ENCODE data around the gene SLC16A2.
"Not testable (repeated sequence)": the region's sequence is repeated elsewhere in the genome, so short reads cannot be mapped to it uniquely, and the experiment has no call there.

Gene SLC16A2

DNA sequence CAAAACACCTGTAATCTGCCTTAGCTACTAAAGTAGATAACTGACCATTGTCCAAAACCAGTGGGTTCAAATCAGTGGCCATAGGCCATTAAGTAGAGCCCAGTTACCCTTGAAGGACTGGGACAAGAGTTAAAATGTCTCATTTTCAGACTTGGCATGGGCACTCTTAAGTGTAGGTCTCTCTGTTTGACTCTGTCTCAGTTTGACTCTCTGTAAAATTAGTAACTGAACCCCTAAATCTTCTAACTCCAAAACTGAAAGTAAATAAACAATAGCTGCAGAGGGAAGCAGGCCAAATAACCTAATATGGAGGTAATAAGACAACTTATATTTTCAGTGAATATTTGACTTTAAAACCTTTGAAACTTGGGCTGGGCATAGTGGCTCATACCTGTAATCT, 89.1 kb downstream of the SLC16A2 start:
- DNase-seq: no peak

DNA sequence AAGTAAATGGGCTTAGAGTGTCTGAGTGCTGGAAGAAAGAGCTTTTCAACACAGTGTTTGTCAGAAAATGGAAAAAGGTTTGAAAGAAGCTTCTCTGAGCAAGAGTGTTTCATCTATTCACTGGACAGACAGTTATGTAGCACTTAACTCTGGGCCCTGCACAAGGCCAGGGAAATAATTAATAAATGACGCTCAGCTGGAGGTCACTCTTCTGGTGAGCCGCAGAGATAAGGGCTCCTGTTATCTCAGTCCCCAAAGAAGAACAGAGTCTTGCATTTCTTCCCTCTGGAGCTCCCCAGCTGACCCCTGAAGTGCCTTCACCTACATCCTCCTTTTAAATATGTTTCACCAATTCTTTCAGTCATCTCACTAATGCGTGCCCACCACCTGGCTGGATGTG, 90.4 kb downstream of the SLC16A2 start:
- no peak for DNase-seq

DNA sequence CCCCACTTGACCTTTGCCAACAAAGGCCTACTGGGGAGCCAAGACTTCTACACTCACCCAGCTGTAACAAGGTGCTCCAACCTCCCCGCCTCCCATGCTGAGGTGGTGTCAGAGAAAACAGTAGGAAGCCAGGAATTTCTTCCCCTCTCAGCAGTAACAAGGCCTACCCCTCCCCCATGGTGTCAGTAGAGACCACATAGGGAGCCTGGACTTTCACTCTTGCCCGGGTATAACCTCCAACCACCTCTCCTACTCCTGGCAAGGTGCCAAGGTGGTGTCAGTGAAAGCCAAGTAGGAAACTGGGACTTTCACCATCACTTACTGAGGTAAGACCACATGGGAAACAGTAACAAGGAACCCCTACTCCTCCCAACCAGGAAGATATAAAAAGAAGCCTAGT, 93.1 kb downstream of the SLC16A2 start:
- DNase-seq: no peak

DNA sequence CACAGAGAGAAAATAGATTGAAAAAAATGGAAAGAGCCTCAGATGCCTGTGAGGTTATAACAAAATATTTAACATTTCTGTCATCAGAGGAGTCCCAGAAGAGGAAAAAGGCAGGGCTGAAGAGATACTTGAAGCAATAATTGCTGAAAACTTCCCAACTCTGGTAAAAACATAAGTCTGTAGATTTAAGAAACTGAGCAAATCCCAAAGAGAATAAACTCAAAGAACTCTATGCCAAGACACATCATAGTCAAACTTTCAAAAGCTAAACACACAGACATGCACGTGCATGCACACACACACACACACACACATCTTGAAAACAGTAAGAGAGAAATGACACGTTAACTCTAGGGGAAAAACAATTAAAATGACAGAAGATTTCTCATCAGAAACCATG, 94.1 kb downstream of the SLC16A2 start:
- DNase-seq: no peak

- DNase-seq: not testable (repeated sequence)
Observed at GRCh38 chrX:74516013-74516412, 94.7 kb downstream of the SLC16A2 start.

- no peak for DNase-seq
Observed at GRCh38 chrX:74519870-74520269, 98.6 kb downstream of the SLC16A2 start.

GRCh38 chrX:74520291-74520690, 99.0 kb downstream of the SLC16A2 start:
- no peak for DNase-seq

DNA sequence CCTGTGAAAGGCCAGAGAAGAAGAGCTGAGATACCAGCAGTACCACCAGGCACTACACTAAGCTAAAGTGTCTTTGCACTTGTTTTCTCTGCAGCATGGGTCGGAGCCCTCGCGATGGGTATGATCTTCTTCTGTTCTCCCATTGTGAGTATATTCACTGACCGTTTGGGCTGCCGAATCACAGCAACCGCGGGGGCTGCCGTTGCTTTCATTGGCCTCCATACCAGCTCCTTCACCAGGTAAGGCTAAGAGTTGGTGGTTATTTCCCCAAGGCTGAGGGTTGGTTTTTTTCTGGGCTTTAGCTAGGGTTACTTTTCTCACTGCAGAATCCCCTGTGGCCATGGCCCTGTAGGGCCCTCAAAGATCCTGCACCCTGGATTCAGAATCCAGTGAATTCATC, 99.6 kb downstream of the SLC16A2 start:
- no peak for DNase-seq

GRCh38 chrX:74521961-74522751, 100.9 kb downstream of the SLC16A2 start:
- no peak for DNase-seq

DNA sequence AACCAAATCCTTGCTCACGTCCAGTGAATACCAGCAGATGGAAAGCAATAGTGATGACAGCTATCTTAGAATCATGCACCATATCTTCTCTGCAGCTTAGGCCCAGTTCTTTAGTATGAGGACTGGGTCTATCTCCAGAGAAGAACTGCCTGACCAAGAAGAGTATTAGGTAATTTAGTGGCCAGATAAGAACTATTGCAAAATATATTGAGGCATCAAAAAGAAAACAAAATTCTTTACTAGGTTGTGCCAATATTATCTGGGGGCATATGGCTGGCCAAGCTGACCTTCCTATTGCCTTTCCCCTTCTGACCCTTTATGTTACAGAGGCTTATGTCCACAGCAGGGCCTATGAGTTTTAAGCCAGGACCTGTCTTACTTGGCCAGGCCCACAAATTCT, 101.9 kb downstream of the SLC16A2 start:
- no peak for DNase-seq

GRCh38 chrX:74523870-74524735, 102.8 kb downstream of the SLC16A2 start:
- DNase-seq: no peak

DNA sequence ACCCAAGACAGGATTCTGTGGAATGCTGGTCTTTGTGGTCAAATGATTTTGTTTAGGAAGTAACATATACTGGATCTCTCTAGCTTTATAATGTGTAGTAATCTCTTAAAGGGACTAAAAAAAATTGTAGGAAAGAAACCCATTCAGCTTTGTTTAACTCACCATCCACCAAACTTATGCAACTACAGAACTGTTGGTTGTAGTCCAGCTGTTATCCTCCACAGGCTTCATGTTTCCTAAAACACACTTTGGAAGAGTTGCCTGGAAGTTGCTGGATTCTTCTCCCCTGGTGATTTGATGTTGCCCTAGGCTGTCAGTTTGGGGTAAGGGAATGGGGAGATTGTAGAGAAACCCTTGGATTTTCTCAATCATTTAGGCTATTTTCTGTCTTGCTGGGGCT, 103.8 kb downstream of the SLC16A2 start:
- no peak for DNase-seq

- DNase-seq: no peak
Observed at GRCh38 chrX:74526764-74527163, 105.5 kb downstream of the SLC16A2 start.

- DNase-seq: no peak
Observed at GRCh38 chrX:74527350-74527749, 106.1 kb downstream of the SLC16A2 start.

DNA sequence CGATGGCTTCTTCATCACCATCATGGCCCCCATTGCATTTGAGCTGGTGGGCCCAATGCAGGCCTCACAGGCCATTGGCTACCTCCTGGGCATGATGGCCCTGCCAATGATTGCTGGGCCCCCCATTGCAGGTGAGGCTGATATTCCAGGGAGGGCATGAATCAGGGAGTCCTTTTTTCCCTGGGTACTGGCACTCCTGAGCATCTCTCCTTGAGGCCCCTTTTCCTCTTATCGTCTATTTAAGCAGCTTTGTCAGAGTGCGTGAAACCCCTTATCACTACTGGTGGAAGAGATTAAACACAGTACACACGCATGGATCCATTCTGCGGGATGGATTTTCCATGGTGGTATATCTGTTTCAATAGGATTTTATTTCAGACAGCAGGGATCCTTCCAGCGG, 108.0 kb downstream of the SLC16A2 start:
- no peak for DNase-seq

GRCh38 chrX:74531081-74531480, 109.8 kb downstream of the SLC16A2 start:
- no peak for DNase-seq

GRCh38 chrX:74534569-74535038, 113.3 kb downstream of the SLC16A2 start:
- DNase-seq: no peak

GRCh38 chrX:74535086-74535407, 113.8 kb downstream of the SLC16A2 start:
- DNase-seq: no peak

DNA sequence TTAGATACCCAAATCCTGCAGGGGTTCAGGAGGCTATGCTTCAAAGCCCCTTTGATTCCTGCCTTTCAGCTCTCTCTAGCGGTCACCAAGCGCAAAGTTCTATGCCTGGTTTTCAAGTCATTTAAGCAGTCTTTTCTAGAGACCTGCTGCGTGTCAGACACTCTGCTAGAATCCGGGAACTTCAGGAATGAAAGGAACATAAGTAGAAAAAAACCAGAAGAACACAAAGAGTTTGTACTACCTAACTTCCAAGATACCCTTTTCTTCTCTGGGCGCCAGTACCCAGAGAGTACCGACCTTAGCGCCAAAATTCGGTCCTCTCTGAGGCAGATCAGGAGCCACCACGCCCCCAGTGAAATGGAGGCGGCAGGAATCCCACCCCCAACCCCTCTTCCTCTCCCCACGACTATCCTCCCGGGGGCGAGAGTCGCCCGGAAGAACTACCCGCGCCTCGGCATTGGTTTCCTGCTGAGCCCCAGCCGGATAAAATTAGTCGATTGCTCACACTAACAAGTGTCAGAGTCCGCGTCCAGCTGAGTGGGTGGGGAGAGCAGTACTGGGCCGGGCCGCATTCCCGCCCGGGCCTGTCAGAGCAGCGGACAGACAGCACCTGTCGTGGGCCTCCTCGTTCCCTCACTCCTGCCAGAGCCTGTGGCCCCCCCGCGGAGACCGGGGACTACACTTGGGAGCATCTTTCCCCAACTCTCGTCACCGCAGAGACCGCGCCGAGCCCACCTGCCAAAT, 114.3 kb downstream of the SLC16A2 start:
- DNase-seq: peak; percentile 9

DNA sequence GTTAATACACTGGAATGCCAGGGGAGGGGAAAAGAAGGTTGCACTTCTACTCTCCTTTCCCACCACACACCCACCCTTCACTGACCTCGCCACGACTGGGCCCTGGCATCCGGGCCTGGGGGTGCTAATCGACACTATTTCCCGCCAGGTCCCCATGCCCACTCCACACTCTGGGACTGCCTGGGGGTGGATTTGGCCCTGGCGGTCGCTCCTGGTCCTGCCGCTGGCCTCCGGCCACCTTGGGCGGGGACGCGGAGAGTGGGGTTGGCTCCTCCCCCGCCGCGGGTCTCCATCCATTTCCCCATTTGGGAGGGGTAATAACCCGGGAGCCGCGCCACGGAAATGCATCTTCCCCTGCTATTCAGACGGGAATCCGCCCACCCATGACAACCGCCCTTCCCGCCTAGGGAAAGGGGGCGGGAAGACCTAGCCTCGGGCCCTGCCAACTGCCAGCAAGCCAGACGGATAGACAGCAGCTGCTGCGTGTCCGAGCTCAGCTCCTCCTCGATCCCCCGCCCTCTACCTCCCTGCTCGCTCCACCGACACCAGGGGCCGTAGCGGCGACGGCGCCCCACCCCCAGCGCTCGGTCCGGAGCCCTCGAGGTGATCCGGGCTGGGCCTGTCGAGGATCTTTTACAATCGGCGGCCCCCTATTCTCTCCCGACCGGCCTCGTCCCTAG, 115.0 kb downstream of the SLC16A2 start:
- peak; percentile 22 for DNase-seq

- DNase-seq: no peak
Observed at GRCh38 chrX:74536832-74537371, 115.6 kb downstream of the SLC16A2 start.

DNA sequence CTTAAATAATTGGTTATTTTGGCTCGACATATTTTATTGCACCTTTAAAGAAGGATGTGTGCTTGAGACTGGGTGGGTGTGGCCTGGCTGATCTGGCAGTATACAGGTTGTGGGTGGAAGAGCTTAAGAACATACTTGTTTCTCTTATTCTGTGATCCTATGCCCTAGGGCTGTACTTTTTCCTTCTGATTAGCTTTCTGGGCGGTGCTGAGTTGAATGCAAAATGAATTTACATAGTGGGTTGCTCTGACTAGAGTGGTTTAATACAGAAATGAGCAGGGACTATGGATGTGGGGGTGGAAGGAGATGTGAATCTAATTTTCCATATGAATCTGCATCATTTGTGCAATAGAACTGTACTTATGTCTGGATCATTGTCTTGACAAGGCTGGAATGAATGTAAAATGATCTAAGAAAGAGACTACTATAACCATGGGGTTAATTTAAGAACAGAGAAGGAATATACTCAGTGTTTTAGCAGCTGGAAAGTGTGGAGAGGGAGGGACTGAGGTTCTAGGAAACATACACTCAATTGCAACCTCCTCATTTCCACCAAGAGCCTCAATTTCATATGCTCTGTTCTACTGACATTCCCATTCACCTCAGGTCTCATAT, 119.4 kb downstream of the SLC16A2 start:
- DNase-seq: no peak
